OCI-LY7 (cell line): ENCODE measurements around the gene NACC2. TPM values are rescaled to one million over a fixed set of nuclear protein-coding genes. Genes with fewer than 3 reads are reported as not detected.

ENCODE experiments used
- BruUV-seq: library from RNA; stranded (reverse); fragments of 400-500 nt; replicated peaks from 2 replicates; lab custom pipeline; 2021; lab: Mats Ljungman, UMichigan
- CTCF ChIA-PET: fragments of 300-600 bp; sonication (Branson Sonifier 250); formaldehyde crosslinking; loops from one replicate; lab custom pipeline; 2022; ENCODE audit warnings: antibody characterized with exemption; ENCODE audit not compliant: unreplicated experiment; lab: Charles Lee
- POLR2A ChIA-PET: fragments of 300-600 bp; sonication (Branson Sonifier 250); formaldehyde crosslinking; loops from one replicate; lab custom pipeline; 2022; ENCODE audit warnings: antibody characterized with exemption; lab: Charles Lee
- DNase-seq: peaks from one replicate; pipeline ENCODE4 v3.0.0-alpha.2; 2015; ENCODE audit warnings: low spot score
- H2AFZ ChIP-seq: fragments of 200-600 bp; sonication (generic), shearing (Covaris generic); 2 replicates; pipeline ENCODE4 v1.6.1; 2014; ENCODE audit warnings: mild to moderate bottlenecking, antibody characterized with exemption, low read length, moderate library complexity
- H3K27ac ChIP-seq: fragments of 200-600 bp; sonication (generic); 2 replicates; pipeline ENCODE4 v1.5.1; 2014; ENCODE audit warnings: mixed run types, low read depth, mild to moderate bottlenecking, moderate library complexity, low read length, inconsistent platforms; ENCODE audit not compliant: poor library complexity, severe bottlenecking
- H3K36me3 ChIP-seq: fragments of 200-600 bp; sonication (generic); 2 replicates; pipeline ENCODE4 v1.6.1; 2014; ENCODE audit warnings: mild to moderate bottlenecking, antibody characterized with exemption, low read length, moderate library complexity, mixed read lengths; ENCODE audit not compliant: insufficient read depth
- H3K4me1 ChIP-seq: fragments of 200-600 bp; sonication (generic); 2 replicates; pipeline ENCODE4 v1.5.1; 2014; ENCODE audit warnings: mild to moderate bottlenecking, low read length; ENCODE audit not compliant: insufficient read depth, poor library complexity, severe bottlenecking
- H3K4me2 ChIP-seq: fragments of 200-600 bp; sonication (generic); 2 replicates; pipeline ENCODE4 v1.6.1; 2014; ENCODE audit warnings: mild to moderate bottlenecking, low read length
- H3K4me3 ChIP-seq: fragments of 200-600 bp; sonication (generic); 2 replicates; pipeline ENCODE4 v1.5.1; 2014; ENCODE audit warnings: mild to moderate bottlenecking, low read depth, low read length; ENCODE audit not compliant: poor library complexity, severe bottlenecking
- H3K79me2 ChIP-seq: fragments of 200-600 bp; sonication (generic); 2 replicates; pipeline ENCODE4 v1.6.1; 2016; ENCODE audit warnings: low read depth, mild to moderate bottlenecking, low read length, moderate library complexity, mixed read lengths; ENCODE audit not compliant: insufficient read depth
- H3K9me2 ChIP-seq: fragments of 200-600 bp; sonication (generic); 2 replicates; pipeline ENCODE4 v1.6.1; 2016; ENCODE audit warnings: mild to moderate bottlenecking, low read length, mixed read lengths; ENCODE audit not compliant: insufficient read depth
- H3K9me3 ChIP-seq: fragments of 200-600 bp; sonication (generic); 2 replicates; pipeline ENCODE4 v1.6.1; 2014; ENCODE audit warnings: mild to moderate bottlenecking, mixed run types, low read length, mixed read lengths
- H4K20me1 ChIP-seq: fragments of 200-600 bp; sonication (generic); 2 replicates; pipeline ENCODE4 v1.6.1; 2014; ENCODE audit warnings: mild to moderate bottlenecking, antibody characterized with exemption, low read length, moderate library complexity, mixed read lengths; ENCODE audit not compliant: insufficient read depth
- CTCF ChIP-seq: fragments of 200-600 bp; sonication (generic); conservative IDR thresholded peaks from 2 replicates; pipeline ENCODE4 v1.5.1; 2014; ENCODE audit warnings: mild to moderate bottlenecking, antibody characterized with exemption, low read length, moderate library complexity, mixed read lengths
- EZH2phosphoT487 ChIP-seq: fragments of 200-600 bp; sonication (generic); IDR thresholded peaks from 2 replicates; pipeline ENCODE4 v1.6.1; 2018; ENCODE audit warnings: low read depth, borderline replicate concordance, mild to moderate bottlenecking, mixed run types, antibody characterized with exemption, low read length, moderate library complexity, mixed read lengths
- intact Hi-C: fragments of 100-400 bp; cut with micrococcal nuclease; formaldehyde crosslinking; loops from one replicate; pipeline ENCODE4 v1.10.0; 2022; ENCODE audit not compliant: unreplicated experiment
- total RNA-seq, 2 experiments: library from RNA; depleted of rRNA in 1 of 2; stranded (reverse); fragments of >200 nt in 1 of 2; shearing (Covaris generic) in 1 of 2; gene quantifications; 2 replicates each; pipeline ENCODE4 v1.2.3, GENCODE V29; 2014 to 2022

NACC2 gene
- total RNA-seq, 2 experiments from 2014 or later, result 0.38 to 0.72 TPM

DNA sequence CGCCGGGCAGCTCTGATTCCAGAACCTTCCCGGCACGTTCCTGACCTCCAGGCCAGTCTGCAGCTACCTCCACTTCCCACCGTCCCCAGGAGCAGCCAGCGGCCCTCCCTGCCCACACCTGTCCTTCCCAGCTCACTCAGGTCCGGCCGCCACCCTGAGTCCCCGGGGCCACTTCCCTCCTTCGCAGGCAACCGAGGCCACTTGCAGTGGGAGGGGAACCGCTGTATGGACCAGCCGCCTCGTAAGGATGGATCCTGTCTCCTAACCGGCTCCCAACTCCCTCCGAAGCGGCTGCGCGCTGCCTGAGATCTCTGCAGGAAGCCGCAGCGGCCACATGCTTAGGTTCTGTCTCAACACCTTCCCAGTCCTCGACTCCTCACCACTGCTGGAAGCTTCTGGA is 16.1 kb upstream of the NACC2 start:
- POLR2A ChIA-PET, result interaction anchor here (0.6 kb wide), 1 partner anchor 12 kb away, joined by 4 read pairs; no protein-coding TSS in a partner anchor
- CTCF ChIA-PET, result no interaction called here
- H4K20me1 ChIP-seq, result no peaks in the 10 kb centered on the region
- no peak overlapping the region for H3K4me3 ChIP-seq
- no TSS peak for BruUV-seq
- peaks cover 18% of the 10 kb centered on the region for H3K36me3 ChIP-seq
- H3K4me2 ChIP-seq, result no peak overlapping the region
- H3K27ac ChIP-seq, result no peak overlapping the region
- DNase-seq, result no peak
- H3K4me1 ChIP-seq, result peaks cover 35% of the 10 kb centered on the region
- TF ChIP-seq CTCF, result no peak
- no peak for TF ChIP-seq EZH2phosphoT487
- no peak overlapping the region for H2AFZ ChIP-seq
- no peaks in the 10 kb centered on the region for H3K9me3 ChIP-seq
- intact Hi-C loops, result no loop called here
- H3K79me2 ChIP-seq, result no peaks in the 10 kb centered on the region
- H3K9me2 ChIP-seq, result no peaks in the 10 kb centered on the region

DNA sequence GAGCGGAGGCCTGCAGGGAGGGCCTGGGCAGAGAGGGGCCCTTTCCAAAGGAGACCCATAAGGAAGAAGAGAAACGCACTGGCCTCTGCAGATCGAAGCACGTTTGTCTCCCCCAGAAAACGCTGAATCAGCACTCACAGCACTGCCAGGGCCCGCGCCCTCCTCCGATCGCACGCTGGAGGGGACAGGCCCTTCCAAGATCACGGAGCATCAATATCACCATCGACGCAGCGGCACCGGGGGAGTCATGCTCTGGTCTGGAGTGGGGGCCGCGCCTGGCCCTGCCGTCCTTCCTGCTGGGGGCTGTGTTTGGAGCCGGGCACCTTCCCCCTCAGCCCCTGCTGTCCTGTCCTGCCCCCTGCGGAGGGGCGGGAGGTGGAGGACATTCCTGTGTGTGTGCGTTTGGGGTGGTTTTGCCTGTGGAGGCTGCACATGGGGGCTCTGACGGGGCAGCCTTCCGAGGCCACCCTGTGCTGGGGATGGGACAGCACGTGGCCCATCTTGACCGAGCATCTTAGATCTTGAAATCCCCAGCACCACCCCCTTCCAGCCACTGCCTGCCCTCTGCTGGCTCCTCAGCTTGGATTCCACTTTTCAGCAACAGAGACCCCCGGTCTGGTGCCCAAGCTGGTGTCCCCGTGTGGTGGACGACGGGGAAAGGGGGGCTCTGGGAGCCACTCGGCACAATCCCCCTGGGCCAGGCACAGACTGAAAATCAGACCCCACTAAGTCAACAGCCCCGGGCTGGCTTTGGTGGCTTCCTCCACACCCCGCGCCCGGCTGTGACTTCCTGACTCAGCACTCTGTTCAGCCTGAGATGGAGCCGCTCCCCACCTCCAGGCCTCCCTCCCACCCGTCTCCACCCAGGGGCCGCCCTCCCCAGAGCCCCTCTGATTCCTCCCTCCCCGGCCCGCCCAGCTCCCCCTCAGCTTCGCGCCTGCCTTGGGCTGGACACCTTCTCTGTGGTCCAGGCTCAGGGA is 15.3 kb upstream of the NACC2 start:
- Histone ChIP-seq H3K4me2 (peak overlapping the region; percentile 81), H4K20me1 (no peaks in the 10 kb centered on the region), H3K4me3 (peak overlapping the region; percentile 56), H3K9me3 (no peaks in the 10 kb centered on the region), H3K27ac (no peak overlapping the region), H3K4me1 (peaks cover 35% of the 10 kb centered on the region), H3K9me2 (no peaks in the 10 kb centered on the region), H3K36me3 (peaks cover 10% of the 10 kb centered on the region), H3K79me2 (no peaks in the 10 kb centered on the region), H2AFZ (peak overlapping the region; percentile 25; the same call in 1 of the 2 replicates)
- CTCF ChIA-PET, result no interaction called here
- TF ChIP-seq EZH2phosphoT487, result no peak
- TF ChIP-seq CTCF, result no peak; the same call in 1 of the 2 replicates
- intact Hi-C loops, result no loop called here
- POLR2A ChIA-PET, result interaction anchor here (0.6 kb wide), 1 partner anchor 11 kb away, joined by 4 read pairs; no protein-coding TSS in a partner anchor
- BruUV-seq, result no TSS peak
- no peak for DNase-seq
